Upper lobe of left lung (tissue), 6 donors: ENCODE measurements around the gene NPHP3. TPM values are rescaled to one million over a fixed set of nuclear protein-coding genes. Genes with fewer than 3 reads are reported as not detected.

Source experiments
- ATAC-seq, 2 donors: fragments of 200-7000 bp; cut with Tn5 transposase; one replicate each; pipeline ENCODE4 v1.9.1; 2022; ENCODE audit warnings: mild to moderate bottlenecking in 2 of 2, moderate library complexity in 2 of 2; ENCODE audit not compliant: low FRiP score in 2 of 2
- DNase-seq, 2 donors: peaks; one replicate each; pipeline ENCODE4 v3.0.0-alpha.2; 2019 to 2020
- H3K27ac ChIP-seq, 4 donors: fragments of 200-600 bp; sonication (generic); one replicate each; pipeline ENCODE4 v1.5.1; 2016 to 2019
- H3K27me3 ChIP-seq, 4 donors: fragments of 200-600 bp; sonication (generic); one replicate each; pipeline ENCODE4 v1.5.1; 2017 to 2019
- H3K36me3 ChIP-seq, 4 donors: fragments of 200-600 bp; sonication (generic); one replicate each; pipeline ENCODE4 v1.5.1; 2016 to 2019
- H3K4me1 ChIP-seq, 4 donors: fragments of 200-600 bp; sonication (generic); one replicate each; pipeline ENCODE4 v1.5.1; 2018 to 2019
- H3K4me3 ChIP-seq, 4 donors: fragments of 200-600 bp; sonication (generic); one replicate each; pipeline ENCODE4 v1.5.1; 2017 to 2019; ENCODE audit warnings: mild to moderate bottlenecking in 2 of 4, moderate library complexity in 1 of 4
- H3K9me3 ChIP-seq, 4 donors: fragments of 200-600 bp; sonication (generic); one replicate each; pipeline ENCODE4 v1.5.1; 2018 to 2019
- CTCF ChIP-seq, 6 experiments: fragments of 450-650 bp in 4 of 6; fragments of 200-600 bp in 2 of 6; sonication (generic) in 2 of 6; IDR thresholded peaks; one replicate each; pipeline ENCODE4 v1.5.1; 2016 to 2019; ENCODE audit warnings: antibody characterized with exemption in 6 of 6
- EP300 ChIP-seq, 4 donors: sonication (generic); formaldehyde crosslinking; IDR thresholded peaks; one replicate each; pipeline ENCODE4 v1.5.1; 2017; ENCODE audit warnings: antibody characterized with exemption in 4 of 4, control low read depth in 2 of 4
- POLR2A ChIP-seq, 4 donors: fragments of 450-650 bp; IDR thresholded peaks; one replicate each; pipeline ENCODE4 v1.5.1; 2016 to 2017; ENCODE audit warnings: antibody characterized with exemption in 4 of 4, mild to moderate bottlenecking in 2 of 4
- POLR2AphosphoS5 ChIP-seq, 2 donors: sonication (generic); formaldehyde crosslinking; IDR thresholded peaks; one replicate each; pipeline ENCODE4 v1.5.1; 2017; ENCODE audit warnings: antibody characterized with exemption in 2 of 2
- WGBS, 2 donors: methylation state at CpG; one replicate each; pipeline ENCODE4 v1.1.5; 2017 to 2018; 5-methylcytosine and 5-hydroxymethylcytosine counted together
- total RNA-seq, 6 donors: library from RNA; depleted of rRNA in 4 of 6; stranded (reverse); fragments of >200 nt in 4 of 6; gene quantifications; one replicate each; pipeline versions ENCODE4 v1.1.0 to v1.2.1, GENCODE V29; 2016 to 2021
- donor health status: DM: no; HTN: no; CAD: no; lungs with moderate emphysema.
- donor health status: DM: no; HTN: yes; CAD: no; lungs with severe emphysema.

Gene NPHP3
- total RNA-seq, 6 donors from 2014 or later = 21.1 to 78.6 (median 30.7) TPM

GRCh38 chr3:132659000-132659364 lies 63.2 kb downstream of the NPHP3 start:
- Histone ChIP-seq H3K27me3 (no peaks in the 10 kb centered on the region), H3K9me3 (no peaks in the 10 kb centered on the region), H3K27ac (peak overlapping the region; percentile 91 to 97 (median 96)), H3K36me3 (no peaks in the 10 kb centered on the region), H3K4me1 (peaks cover 23 to 34% (median 30%) of the 10 kb centered on the region in 4 donors), H3K4me3 (peak overlapping the region; percentile 74 to 94 (median 78))
- DNase-seq (no peak), ATAC-seq (peak in 1 of 2 donors; percentile 28)
- TF ChIP-seq CTCF (IDR thresholded peaks at IDR 0.05) (no peak), EP300 (IDR thresholded peaks at IDR 0.05) (no peak), POLR2A (IDR thresholded peaks at IDR 0.05) (no peak), POLR2AphosphoS5 (IDR thresholded peaks at IDR 0.05) (no peak)
- 12 to 15% methylated on average over 7 of the region's 7 CpGs for WGBS, 2 donors

DNA sequence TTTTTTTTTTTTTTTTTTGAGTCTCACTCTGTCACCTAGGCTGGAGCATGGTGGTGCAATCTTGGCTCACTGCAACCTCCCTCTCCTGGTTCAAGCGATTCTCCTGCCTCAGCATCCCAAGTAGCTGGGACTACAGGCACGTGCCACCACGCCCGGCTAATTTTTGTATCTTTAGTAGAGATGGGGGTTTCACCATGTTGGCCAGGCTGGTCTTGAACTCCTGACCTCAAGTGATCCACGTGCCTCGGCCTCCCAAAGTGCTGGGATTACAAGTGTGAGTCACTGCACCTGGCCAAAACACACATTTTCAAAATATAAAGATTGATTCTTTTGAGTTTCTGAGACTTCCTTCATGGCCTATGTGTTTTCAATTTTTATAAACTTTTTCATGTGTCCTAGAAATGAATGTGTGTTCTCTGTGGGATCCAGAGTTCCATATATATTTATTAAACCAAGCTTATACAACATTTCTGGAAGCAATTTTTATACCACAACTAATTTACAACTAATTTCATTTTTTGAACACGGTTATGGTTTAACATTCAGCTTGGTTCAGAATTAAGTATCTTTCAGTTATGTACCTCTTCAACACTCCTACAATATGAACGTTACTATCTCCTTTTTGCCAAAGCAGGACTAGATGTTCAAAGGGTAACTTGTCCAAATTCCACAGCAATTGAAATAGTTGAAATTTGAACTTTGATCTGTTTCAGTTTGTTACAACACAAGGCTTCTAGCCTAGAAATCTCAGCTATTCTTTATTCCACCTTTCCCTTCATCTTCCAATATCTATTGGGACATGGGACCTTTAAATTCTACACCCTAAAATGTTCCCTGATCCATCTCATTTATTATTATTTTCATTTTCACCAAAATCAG lies 64.1 kb downstream of the NPHP3 start:
- DNase-seq (no peak), ATAC-seq (no peak)
- no peaks in the 10 kb centered on the region for H3K9me3 ChIP-seq
- H3K36me3 ChIP-seq = no peaks in the 10 kb centered on the region
- WGBS, 2 donors = 89% methylated on average over 8 of the region's 8 CpGs
- no peak for TF ChIP-seq POLR2A (IDR thresholded peaks at IDR 0.05)
- H3K27ac ChIP-seq = peak overlapping the region in 1 of 4 donors; percentile 97
- H3K4me3 ChIP-seq = no peak overlapping the region
- peaks cover 23 to 38% (median 31%) of the 10 kb centered on the region in 4 donors for H3K4me1 ChIP-seq
- H3K27me3 ChIP-seq = no peaks in the 10 kb centered on the region

- no peak for ATAC-seq
- 44 to 55% methylated on average over 2 of the region's 2 CpGs for WGBS, 2 donors
These were observed 66.7 kb downstream of the NPHP3 start for GRCh38 chr3:132655471-132655870.

DNA sequence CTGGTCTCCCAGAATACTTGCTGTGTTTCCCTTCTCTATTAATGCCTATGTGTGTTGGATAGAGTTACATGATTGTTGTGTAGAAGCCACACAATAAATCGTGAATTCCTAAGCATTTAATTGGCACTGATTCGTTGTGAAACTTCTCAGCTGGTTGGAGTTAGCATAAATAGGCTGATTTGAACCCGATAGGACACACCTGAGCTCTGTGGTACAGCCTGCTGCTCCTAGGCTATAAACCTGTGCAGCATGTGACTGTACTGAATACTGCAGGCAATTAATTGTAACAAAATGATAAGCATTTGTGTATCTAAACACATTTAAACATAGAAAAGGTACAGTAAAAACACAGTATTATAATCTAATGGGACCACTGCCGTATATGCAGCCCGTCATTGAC lies 67.5 kb downstream of the NPHP3 start:
- TF ChIP-seq CTCF (IDR thresholded peaks at IDR 0.05) (no peak), EP300 (IDR thresholded peaks at IDR 0.05) (no peak), POLR2AphosphoS5 (IDR thresholded peaks at IDR 0.05) (no peak), POLR2A (IDR thresholded peaks at IDR 0.05) (no peak)
- peak overlapping the region in 1 of 4 donors; percentile 22 for H3K27ac ChIP-seq
- no peak for ATAC-seq

More at GRCh38 chr3:132655471-132655870, 66.7 kb downstream of the NPHP3 start:
- no peaks in the 10 kb centered on the region for H3K27me3 ChIP-seq
- no peak for TF ChIP-seq POLR2AphosphoS5 (IDR thresholded peaks at IDR 0.05)
- TF ChIP-seq POLR2A (IDR thresholded peaks at IDR 0.05) = no peak
- H3K4me1 ChIP-seq = peaks cover 6 to 16% (median 14%) of the 10 kb centered on the region in 4 donors
- peak overlapping the region in 1 of 4 donors; percentile 22 for H3K27ac ChIP-seq
- DNase-seq = no peak
- H3K4me3 ChIP-seq = no peak overlapping the region
- no peaks in the 10 kb centered on the region for H3K36me3 ChIP-seq
- no peaks in the 10 kb centered on the region for H3K9me3 ChIP-seq

DNA sequence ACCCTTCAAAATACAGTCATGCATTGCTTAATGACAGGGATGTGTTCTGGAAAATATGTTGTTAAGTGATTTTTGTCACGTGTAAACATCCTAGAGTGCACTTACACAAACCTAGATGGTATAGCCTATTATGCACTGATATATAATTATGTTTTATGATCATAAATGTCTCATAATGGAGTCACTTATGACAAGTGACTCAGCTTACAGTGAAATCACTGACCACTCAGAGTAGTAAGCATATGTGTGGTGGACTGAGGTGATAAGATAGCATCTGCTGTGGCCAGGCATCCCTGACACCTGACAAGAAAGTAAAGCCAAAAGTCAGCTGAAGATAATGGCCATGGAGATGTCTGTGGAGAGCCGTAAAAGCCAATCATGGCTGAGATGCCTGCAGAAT lies 68.0 kb downstream of the NPHP3 start:
- TF ChIP-seq CTCF (IDR thresholded peaks at IDR 0.05) (no peak), EP300 (IDR thresholded peaks at IDR 0.05) (no peak), POLR2AphosphoS5 (IDR thresholded peaks at IDR 0.05) (no peak), POLR2A (IDR thresholded peaks at IDR 0.05) (no peak)
- Histone ChIP-seq H3K4me1 (peaks cover 6 to 16% (median 14%) of the 10 kb centered on the region in 4 donors), H3K27ac (no peak overlapping the region), H3K9me3 (no peaks in the 10 kb centered on the region), H3K4me3 (no peak overlapping the region), H3K36me3 (no peaks in the 10 kb centered on the region), H3K27me3 (no peaks in the 10 kb centered on the region)
- no peak for ATAC-seq
- no peak for DNase-seq
- 83 to 87% methylated on average over 2 of the region's 2 CpGs for WGBS, 2 donors

More for the DNA sequence above, 67.5 kb downstream of the NPHP3 start:
- Histone ChIP-seq H3K9me3 (no peaks in the 10 kb centered on the region), H3K36me3 (no peaks in the 10 kb centered on the region), H3K4me3 (no peak overlapping the region), H3K27me3 (no peaks in the 10 kb centered on the region), H3K4me1 (peaks cover 6 to 16% (median 14%) of the 10 kb centered on the region in 4 donors)
- WGBS, 2 donors = 87 to 93% methylated on average over 5 of the region's 5 CpGs
- DNase-seq = no peak
